Panc1 (cell line): ENCODE data around the gene PARVB.

Experiments used
- CTCF ChIP-seq: fragments of 450-650 bp; IDR thresholded peaks from 2 replicates; pipeline ENCODE4 v1.5.1; 2017; ENCODE audit warnings: mild to moderate bottlenecking
- POLR2AphosphoS5 ChIP-seq: IDR thresholded peaks from 2 replicates; pipeline ENCODE4 v1.6.1; 2012; ENCODE audit warnings: mild to moderate bottlenecking, low read depth, low read length, moderate library complexity
- REST ChIP-seq, 2 experiments: IDR thresholded peaks; 2 replicates each; pipeline ENCODE4 v1.6.1; 2011 to 2012; ENCODE audit warnings: low read depth in 2 of 2, control low read depth in 1 of 2, low read length in 1 of 2, mild to moderate bottlenecking in 1 of 2, moderate library complexity in 1 of 2; ENCODE audit not compliant: insufficient read depth in 1 of 2
- SIN3A ChIP-seq: IDR thresholded peaks from 2 replicates; pipeline ENCODE4 v1.6.1; 2012; ENCODE audit warnings: low read depth, mild to moderate bottlenecking, low read length, moderate library complexity, borderline replicate concordance; ENCODE audit not compliant: insufficient read depth
- TCF7L2 ChIP-seq: IDR thresholded peaks from 2 replicates; pipeline ENCODE4 v1.6.1; 2011; ENCODE audit warnings: mild to moderate bottlenecking, low read depth, low read length, inconsistent platforms

- TF ChIP-seq CTCF (no peak), POLR2AphosphoS5 (no peak), TCF7L2 (no peak), REST (IDR thresholded peaks at IDR 0.05; ENCODE audit: insufficient read depth in 1 of 2, low read depth in 2 of 2, low read length in 1 of 2) (no peak), SIN3A (no peak)
These were observed 25.3 kb upstream of the PARVB start for GRCh38 chr22:43998679-43999264.
